ENCODE results near the gene FAM193B.

- TF ChIP-seq POLR2AphosphoS5 (IDR thresholded peaks at IDR 0.05; ENCODE audit: low read depth, low read length) (no peak), SPI1 (IDR thresholded peaks at IDR 0.05; ENCODE audit: low read depth, low read length) (no peak), POLR2A (IDR thresholded peaks at IDR 0.05; ENCODE audit: low read depth, low read length) (no peak)
Measured at GRCh38 chr5:177547736-177548135, 6.6 kb downstream of the FAM193B start.

Data from GM12891 (cell line).